Measurements from ENCODE around the gene CDHR2.

CDHR2 gene

GRCh38 chr5:176573564-176574296 is 24.6 kb downstream of the CDHR2 start:
- H3K27me3 ChIP-seq (ENCODE audit: control insufficient read depth in 3 of 3, insufficient read depth in 3 of 3, low read depth in 1 of 3, low read length in 3 of 3): peaks cover 0 to 6% (median 2%) of the 10 kb centered on the region in 3 experiments
- H3K79me1 ChIP-seq (ENCODE audit: low read depth, low read length): no peaks in the 10 kb centered on the region
- H3K36me3 ChIP-seq (replicated peaks in 1 of 2; ENCODE audit: control insufficient read depth in 2 of 2, insufficient read depth in 2 of 2, low read length in 2 of 2): no peaks in the 10 kb centered on the region
- H3K9me3 ChIP-seq (replicated peaks in 1 of 2; ENCODE audit: control insufficient read depth in 2 of 2, insufficient read depth in 1 of 2, low read depth in 1 of 2, low read length in 2 of 2): no peaks in the 10 kb centered on the region
- peak overlapping the region; percentile 48 for H2BK5ac ChIP-seq (ENCODE audit: low read length)
- no peak overlapping the region for H3K4ac ChIP-seq (ENCODE audit: low read length)
- peak overlapping the region; percentile 80 for H3K23ac ChIP-seq (ENCODE audit: low read depth, low read length, poor library complexity)
- H2AK5ac ChIP-seq (ENCODE audit: low read depth, low read length): peak overlapping the region; percentile 98
- peak overlapping the region; percentile 53 for H3K9ac ChIP-seq (ENCODE audit: low read depth, low read length, poor library complexity)
- H3K27ac ChIP-seq (replicated peaks; ENCODE audit: low read length): no peak overlapping the region
- H4K8ac ChIP-seq (ENCODE audit: low read depth, low read length): no peak overlapping the region
- no peak overlapping the region for H3K4me2 ChIP-seq (ENCODE audit: insufficient read depth, low read length, poor library complexity, severe bottlenecking)
- H2AFZ ChIP-seq (ENCODE audit: low read length): peak overlapping the region; percentile 74
- H2BK120ac ChIP-seq (ENCODE audit: low read depth, low read length): no peak overlapping the region
- peak overlapping the region; percentile 96 for H2BK15ac ChIP-seq (ENCODE audit: low read length)
- peaks cover 4 to 7% of the 10 kb centered on the region in 2 donors for H3K4me1 ChIP-seq (ENCODE audit: control insufficient read depth in 2 of 2, insufficient read depth in 1 of 2, low read depth in 1 of 2, low read length in 2 of 2)
- no peak overlapping the region for H2BK12ac ChIP-seq (ENCODE audit: low read length)
- H3K4me3 ChIP-seq (ENCODE audit: low read length in 2 of 2): no peak overlapping the region
- no CpG with 5 or more reads among the region's 18 CpGs for WGBS, 2 donors (ENCODE audit: extremely low coverage in 2 of 2, insufficient read length in 2 of 2, insufficient replicate concordance in 1 of 2)
- no peak overlapping the region for H4K91ac ChIP-seq (ENCODE audit: low read depth, low read length, poor library complexity)
- DNase-seq (ENCODE audit: low spot score): peak; percentile 57
- peak overlapping the region; percentile 65 for H3K18ac ChIP-seq (ENCODE audit: low read length)
- no peak overlapping the region for H3K14ac ChIP-seq (ENCODE audit: low read length)

GRCh38 chr5:176574297-176574591 is 25.1 kb downstream of the CDHR2 start:
- Histone ChIP-seq H2BK12ac (ENCODE audit: low read length) (no peak overlapping the region), H3K9ac (ENCODE audit: low read depth, low read length, poor library complexity) (no peak overlapping the region), H3K27me3 (ENCODE audit: control insufficient read depth in 3 of 3, insufficient read depth in 3 of 3, low read depth in 1 of 3, low read length in 3 of 3) (peaks cover 0 to 6% (median 2%) of the 10 kb centered on the region in 3 experiments), H3K27ac (replicated peaks; ENCODE audit: low read length) (no peak overlapping the region), H4K8ac (ENCODE audit: low read depth, low read length) (no peak overlapping the region), H3K36me3 (replicated peaks in 1 of 2; ENCODE audit: control insufficient read depth in 2 of 2, insufficient read depth in 2 of 2, low read length in 2 of 2) (no peaks in the 10 kb centered on the region), H2AK5ac (ENCODE audit: low read depth, low read length) (no peak overlapping the region), H2BK120ac (ENCODE audit: low read depth, low read length) (no peak overlapping the region), H3K4me1 (ENCODE audit: control insufficient read depth in 2 of 2, insufficient read depth in 1 of 2, low read depth in 1 of 2, low read length in 2 of 2) (peaks cover 4 to 7% of the 10 kb centered on the region in 2 donors), H4K91ac (ENCODE audit: low read depth, low read length, poor library complexity) (no peak overlapping the region), H2AFZ (ENCODE audit: low read length) (peak overlapping the region; percentile 74), H3K14ac (ENCODE audit: low read length) (no peak overlapping the region), H3K9me3 (replicated peaks in 1 of 2; ENCODE audit: control insufficient read depth in 2 of 2, insufficient read depth in 1 of 2, low read depth in 1 of 2, low read length in 2 of 2) (no peaks in the 10 kb centered on the region), H2BK15ac (ENCODE audit: low read length) (no peak overlapping the region), H3K4me2 (ENCODE audit: insufficient read depth, low read length, poor library complexity, severe bottlenecking) (no peak overlapping the region), H3K4ac (ENCODE audit: low read length) (no peak overlapping the region), H3K23ac (ENCODE audit: low read depth, low read length, poor library complexity) (peak overlapping the region; percentile 80), H2BK5ac (ENCODE audit: low read length) (peak overlapping the region; percentile 48), H3K4me3 (ENCODE audit: low read length in 2 of 2) (no peak overlapping the region), H3K18ac (ENCODE audit: low read length) (no peak overlapping the region), H3K79me1 (ENCODE audit: low read depth, low read length) (no peaks in the 10 kb centered on the region)
- WGBS, 2 donors (ENCODE audit: extremely low coverage in 2 of 2, insufficient read length in 2 of 2, insufficient replicate concordance in 1 of 2): no CpG with 5 or more reads among the region's 10 CpGs
- no peak for DNase-seq (ENCODE audit: low spot score)

DNA sequence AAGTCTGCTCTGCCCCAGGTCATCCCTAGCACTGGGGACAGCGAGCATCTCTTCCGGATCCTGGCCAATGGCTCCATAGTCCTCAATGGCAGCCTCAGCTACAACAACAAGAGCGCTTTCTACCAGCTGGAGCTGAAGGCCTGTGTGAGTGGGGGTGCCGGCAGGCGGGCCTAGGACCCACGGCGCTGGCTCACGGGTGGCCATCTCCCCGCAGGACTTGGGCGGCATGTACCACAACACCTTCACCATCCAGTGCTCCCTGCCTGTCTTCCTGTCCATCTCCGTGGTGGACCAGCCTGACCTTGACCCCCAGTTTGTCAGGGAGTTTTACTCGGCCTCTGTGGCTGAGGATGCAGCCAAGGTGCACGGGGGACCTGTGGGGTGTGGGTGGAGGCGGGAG is 25.9 kb downstream of the CDHR2 start:
- no CpG with 5 or more reads among the region's 14 CpGs for WGBS, 2 donors (ENCODE audit: extremely low coverage in 2 of 2, insufficient read length in 2 of 2, insufficient replicate concordance in 1 of 2)
- Histone ChIP-seq H2BK120ac (ENCODE audit: low read depth, low read length) (peak overlapping the region; percentile 38), H3K23ac (ENCODE audit: low read depth, low read length, poor library complexity) (no peak overlapping the region), H3K9me3 (replicated peaks in 1 of 2; ENCODE audit: control insufficient read depth in 2 of 2, insufficient read depth in 1 of 2, low read depth in 1 of 2, low read length in 2 of 2) (no peaks in the 10 kb centered on the region), H3K27ac (replicated peaks; ENCODE audit: low read length) (no peak overlapping the region), H3K18ac (ENCODE audit: low read length) (no peak overlapping the region), H3K4me3 (ENCODE audit: low read length in 2 of 2) (peak overlapping the region in 1 of 2 donors; percentile 5), H4K91ac (ENCODE audit: low read depth, low read length, poor library complexity) (no peak overlapping the region), H3K4me2 (ENCODE audit: insufficient read depth, low read length, poor library complexity, severe bottlenecking) (no peak overlapping the region), H3K4ac (ENCODE audit: low read length) (no peak overlapping the region), H2AK5ac (ENCODE audit: low read depth, low read length) (peak overlapping the region; percentile 97), H2AFZ (ENCODE audit: low read length) (no peak overlapping the region), H2BK5ac (ENCODE audit: low read length) (peak overlapping the region; percentile 8), H4K8ac (ENCODE audit: low read depth, low read length) (no peak overlapping the region), H2BK15ac (ENCODE audit: low read length) (no peak overlapping the region), H3K27me3 (ENCODE audit: control insufficient read depth in 3 of 3, insufficient read depth in 3 of 3, low read depth in 1 of 3, low read length in 3 of 3) (peaks cover 0 to 7% (median 6%) of the 10 kb centered on the region in 3 experiments), H3K4me1 (ENCODE audit: control insufficient read depth in 2 of 2, insufficient read depth in 1 of 2, low read depth in 1 of 2, low read length in 2 of 2) (peaks cover 4 to 7% of the 10 kb centered on the region in 2 donors), H3K9ac (ENCODE audit: low read depth, low read length, poor library complexity) (peak overlapping the region; percentile 39), H2BK12ac (ENCODE audit: low read length) (peak overlapping the region; percentile 73), H3K14ac (ENCODE audit: low read length) (peak overlapping the region; percentile 9), H3K36me3 (replicated peaks in 1 of 2; ENCODE audit: control insufficient read depth in 2 of 2, insufficient read depth in 2 of 2, low read length in 2 of 2) (no peaks in the 10 kb centered on the region), H3K79me1 (ENCODE audit: low read depth, low read length) (no peaks in the 10 kb centered on the region)
- no peak for DNase-seq (ENCODE audit: low spot score)

DNA sequence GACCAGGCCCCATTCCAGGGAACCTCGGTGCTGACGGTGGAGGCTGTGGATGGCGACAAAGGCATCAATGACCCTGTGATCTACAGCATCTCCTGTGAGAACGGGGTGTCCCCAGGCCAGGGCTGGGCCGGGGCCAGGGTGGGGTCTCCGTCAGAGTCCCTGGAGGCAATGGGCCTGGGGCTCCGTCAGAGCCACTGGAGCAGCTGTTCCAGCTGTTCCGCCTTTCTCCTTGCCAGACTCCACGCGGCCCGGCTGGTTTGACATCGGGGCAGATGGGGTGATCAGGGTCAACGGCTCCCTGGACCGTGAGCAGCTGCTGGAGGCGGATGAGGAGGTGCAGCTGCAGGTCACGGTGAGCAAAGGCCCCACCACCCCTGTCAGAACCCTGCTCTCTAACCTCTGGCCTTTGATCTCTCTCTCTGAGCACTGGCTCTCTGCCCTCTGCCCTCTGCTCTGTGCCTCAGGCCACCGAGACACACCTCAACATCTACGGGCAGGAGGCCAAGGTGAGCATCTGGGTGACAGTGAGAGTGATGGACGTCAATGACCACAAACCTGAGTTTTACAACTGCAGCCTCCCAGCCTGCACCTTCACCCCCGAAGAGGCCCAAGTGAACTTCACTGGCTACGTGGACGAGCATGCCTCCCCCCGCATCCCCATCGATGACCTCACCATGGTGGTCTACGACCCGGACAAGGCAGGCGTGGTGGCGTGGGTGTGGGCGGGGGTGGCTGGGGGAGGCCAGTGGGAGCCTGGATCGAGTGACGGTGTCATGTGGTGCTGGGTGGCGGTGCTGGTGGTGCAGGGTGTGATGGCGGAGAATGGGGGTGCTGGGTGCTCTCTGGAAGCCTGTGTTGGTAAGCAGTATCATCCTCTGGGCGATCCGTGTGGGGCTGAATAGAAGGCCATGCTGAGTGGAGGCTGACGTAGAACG is 26.6 kb downstream of the CDHR2 start:
- no CpG with 5 or more reads among the region's 37 CpGs for WGBS, 2 donors (ENCODE audit: extremely low coverage in 2 of 2, insufficient read length in 2 of 2, insufficient replicate concordance in 1 of 2)
- H2AK5ac ChIP-seq (ENCODE audit: low read depth, low read length): peak overlapping the region; percentile 97
- no peaks in the 10 kb centered on the region for H3K36me3 ChIP-seq (replicated peaks in 1 of 2; ENCODE audit: control insufficient read depth in 2 of 2, insufficient read depth in 2 of 2, low read length in 2 of 2)
- no peak overlapping the region for H3K27ac ChIP-seq (replicated peaks; ENCODE audit: low read length)
- H4K91ac ChIP-seq (ENCODE audit: low read depth, low read length, poor library complexity): no peak overlapping the region
- DNase-seq (ENCODE audit: low spot score): no peak
- no peaks in the 10 kb centered on the region for H3K79me1 ChIP-seq (ENCODE audit: low read depth, low read length)
- peaks cover 0 to 7% (median 6%) of the 10 kb centered on the region in 3 experiments for H3K27me3 ChIP-seq (ENCODE audit: control insufficient read depth in 3 of 3, insufficient read depth in 3 of 3, low read depth in 1 of 3, low read length in 3 of 3)
- no peak overlapping the region for H3K4me2 ChIP-seq (ENCODE audit: insufficient read depth, low read length, poor library complexity, severe bottlenecking)
- no peaks in the 10 kb centered on the region for H3K9me3 ChIP-seq (replicated peaks in 1 of 2; ENCODE audit: control insufficient read depth in 2 of 2, insufficient read depth in 1 of 2, low read depth in 1 of 2, low read length in 2 of 2)
- H3K4ac ChIP-seq (ENCODE audit: low read length): no peak overlapping the region
- peak overlapping the region; percentile 8 for H2BK5ac ChIP-seq (ENCODE audit: low read length)
- peaks cover 4 to 7% of the 10 kb centered on the region in 2 donors for H3K4me1 ChIP-seq (ENCODE audit: control insufficient read depth in 2 of 2, insufficient read depth in 1 of 2, low read depth in 1 of 2, low read length in 2 of 2)
- H2BK120ac ChIP-seq (ENCODE audit: low read depth, low read length): peak overlapping the region; percentile 38
- peak overlapping the region; percentile 12 for H2BK15ac ChIP-seq (ENCODE audit: low read length)
- no peak overlapping the region for H3K18ac ChIP-seq (ENCODE audit: low read length)
- H3K9ac ChIP-seq (ENCODE audit: low read depth, low read length, poor library complexity): peak overlapping the region; percentile 39
- H3K14ac ChIP-seq (ENCODE audit: low read length): no peak overlapping the region
- H2BK12ac ChIP-seq (ENCODE audit: low read length): peak overlapping the region; percentile 17
- H4K8ac ChIP-seq (ENCODE audit: low read depth, low read length): no peak overlapping the region
- H2AFZ ChIP-seq (ENCODE audit: low read length): no peak overlapping the region
- H3K23ac ChIP-seq (ENCODE audit: low read depth, low read length, poor library complexity): peak overlapping the region; percentile 47
- no peak overlapping the region for H3K4me3 ChIP-seq (ENCODE audit: low read length in 2 of 2)

Data from neuronal stem cell (in vitro differentiated cells).